Neuron (in vitro differentiated cells): ENCODE data around the gene CHN2.
A peak's percentile ranks its signal among the peaks of the same experiment; 100 is the strongest.

Source experiments
- H2AFZ ChIP-seq: one replicate; pipeline ENCODE4 v1.6.1; 2013; ENCODE audit warnings: low read depth, mild to moderate bottlenecking, inconsistent platforms, low read length, moderate library complexity
- H3K27me3 ChIP-seq: one replicate; pipeline ENCODE4 v1.6.1; 2013; ENCODE audit warnings: low read length; ENCODE audit not compliant: insufficient read depth
- H3K36me3 ChIP-seq: one replicate; pipeline ENCODE4 v1.6.1; 2013; ENCODE audit warnings: low read length; ENCODE audit not compliant: insufficient read depth
- H3K4me1 ChIP-seq: one replicate; pipeline ENCODE4 v1.6.1; 2013; ENCODE audit warnings: low read length; ENCODE audit not compliant: insufficient read depth
- H3K4me3 ChIP-seq: 2 replicates; pipeline ENCODE4 v1.5.1; 2013; ENCODE audit warnings: mild to moderate bottlenecking, low read length, moderate library complexity
- H3K9me3 ChIP-seq: one replicate; pipeline ENCODE4 v1.6.1; 2013; ENCODE audit warnings: low read length

The CHN2 gene

DNA sequence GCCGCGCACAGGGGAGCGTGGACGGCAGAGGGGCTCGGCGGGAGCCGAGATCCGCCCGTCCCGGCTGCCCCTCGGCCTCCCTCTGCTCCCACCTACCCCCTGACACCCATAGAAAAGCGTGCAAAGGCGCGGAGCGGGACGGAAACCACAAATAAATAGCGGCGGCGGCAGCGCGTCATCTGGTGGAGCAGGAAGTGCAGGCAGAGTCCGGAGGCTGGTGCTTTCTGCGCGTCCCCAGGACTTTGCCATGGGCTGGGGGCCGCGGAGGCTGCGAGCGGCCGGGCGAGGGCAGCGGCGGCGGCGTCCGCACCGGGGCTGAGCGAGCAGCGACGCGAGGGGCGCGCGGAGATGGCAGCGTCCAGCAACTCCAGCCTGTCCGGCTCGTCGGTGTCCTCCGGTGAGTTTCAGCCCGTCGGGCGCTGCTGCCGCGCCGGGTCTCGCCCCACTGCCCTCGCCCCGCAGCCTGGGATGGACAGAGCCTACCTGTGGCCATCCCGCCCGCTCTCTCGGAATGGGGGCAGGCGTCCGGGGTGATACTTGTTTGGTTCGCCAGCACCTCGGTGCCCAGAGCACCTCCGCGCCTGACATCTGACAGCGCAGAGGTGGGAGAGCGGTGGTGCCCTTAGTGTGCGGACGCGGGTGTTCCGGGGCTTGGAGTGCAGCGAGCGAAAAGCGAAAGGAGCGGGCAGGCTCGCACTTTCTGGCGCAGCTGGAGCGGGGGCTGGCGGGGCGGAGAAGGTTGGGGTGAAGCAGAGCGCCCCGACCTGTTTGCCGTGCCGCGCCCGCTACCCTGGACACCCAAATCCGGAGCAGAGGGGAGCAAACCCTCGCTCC, at the start of gene CHN2:
TSS of gene CHN2 (plus strand) at position 182 of the 834 bp plus-strand sequence.
- Histone ChIP-seq H3K27me3 (peaks cover 70% of the 10 kb centered on the region), H3K36me3 (no peaks in the 10 kb centered on the region), H3K9me3 (no peaks in the 10 kb centered on the region), H2AFZ (peak within 1 kb of the TSS; percentile 79), H3K4me1 (peaks cover 3% of the 10 kb centered on the region), H3K4me3 (peak within 1 kb of the TSS; percentile 47)

DNA sequence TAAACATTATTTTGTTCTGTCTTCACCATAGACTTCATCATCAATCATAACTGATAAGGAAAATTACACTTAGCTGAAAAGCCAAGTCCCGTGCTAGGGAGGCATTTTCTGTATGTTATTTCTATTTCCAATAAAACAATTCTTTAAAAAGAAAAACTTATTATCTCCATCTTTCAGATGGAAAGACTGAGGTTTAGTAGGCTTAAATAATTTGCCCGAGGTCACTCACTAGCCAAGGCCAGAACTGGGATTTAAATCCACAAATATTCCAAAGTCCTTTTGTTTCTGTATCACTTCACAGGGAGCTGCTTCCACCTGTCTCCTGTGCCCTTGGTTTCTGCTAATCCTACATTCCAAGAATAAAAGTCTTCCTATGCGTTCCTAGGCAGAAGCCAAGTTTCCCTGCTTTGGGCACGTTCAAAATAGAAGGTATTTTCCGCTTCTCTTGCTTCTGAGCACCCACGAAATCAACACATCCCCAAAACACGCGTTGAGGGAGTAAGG, 49.0 kb upstream of the CHN2 start:
- Histone ChIP-seq H3K36me3 (no peaks in the 10 kb centered on the region), H3K27me3 (peaks cover 20% of the 10 kb centered on the region), H3K9me3 (no peaks in the 10 kb centered on the region), H3K4me1 (peaks cover 9% of the 10 kb centered on the region), H2AFZ (peak overlapping the region; percentile 95), H3K4me3 (peak overlapping the region; percentile 47)

GRCh38 chr7:29146057-29146706, 48.4 kb upstream of the CHN2 start, which contains the start of gene CPVL:
CPVL (minus strand) TSS chr7:29146537; CDS start chr7:29121061, 25,476 bp downstream.
- Histone ChIP-seq H3K27me3 (peaks cover 20% of the 10 kb centered on the region), H3K4me3 (peak within 1 kb of the TSS; percentile 47), H3K36me3 (no peaks in the 10 kb centered on the region), H2AFZ (peak within 1 kb of the TSS; percentile 95), H3K9me3 (no peaks in the 10 kb centered on the region), H3K4me1 (peaks cover 14% of the 10 kb centered on the region)

DNA sequence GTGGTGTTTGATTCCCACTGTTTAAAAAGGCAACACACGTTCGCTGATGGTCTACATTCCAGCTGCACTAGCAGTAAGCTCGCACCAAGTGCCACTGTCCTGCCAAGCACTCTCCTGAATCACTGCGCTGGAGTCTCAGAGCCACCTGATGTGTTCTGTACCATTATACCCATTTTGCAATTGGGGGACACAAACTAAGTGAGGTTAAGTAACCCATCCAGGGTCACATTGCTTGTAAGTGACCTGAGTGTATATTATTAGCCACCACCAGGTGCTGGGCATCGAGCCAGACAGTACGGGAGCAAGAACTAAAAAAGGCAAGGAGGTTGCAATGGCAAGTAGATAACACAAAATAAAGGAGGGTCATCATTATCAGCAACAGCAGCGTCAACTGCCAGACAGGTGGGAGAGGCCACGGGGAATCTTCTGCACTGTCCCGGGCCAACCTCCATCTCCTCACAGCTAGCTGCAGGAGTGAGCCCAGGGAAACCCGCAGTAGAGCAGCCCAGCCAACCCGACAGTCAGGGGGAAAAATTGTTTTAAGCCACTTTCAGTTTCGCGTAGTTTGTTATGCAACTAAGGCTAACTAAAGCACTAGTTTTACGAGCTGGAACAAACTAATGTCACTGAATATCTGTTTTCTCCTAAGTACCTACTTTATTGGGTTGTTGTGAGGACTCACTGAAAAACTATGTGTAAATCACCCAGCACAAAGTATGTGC, 47.5 kb upstream of the CHN2 start:
- peaks cover 15% of the 10 kb centered on the region for H3K4me1 ChIP-seq
- H2AFZ ChIP-seq: no peak overlapping the region
- H3K4me3 ChIP-seq: no peak overlapping the region
- H3K36me3 ChIP-seq: no peaks in the 10 kb centered on the region
- peaks cover 20% of the 10 kb centered on the region for H3K27me3 ChIP-seq
- H3K9me3 ChIP-seq: no peaks in the 10 kb centered on the region

DNA sequence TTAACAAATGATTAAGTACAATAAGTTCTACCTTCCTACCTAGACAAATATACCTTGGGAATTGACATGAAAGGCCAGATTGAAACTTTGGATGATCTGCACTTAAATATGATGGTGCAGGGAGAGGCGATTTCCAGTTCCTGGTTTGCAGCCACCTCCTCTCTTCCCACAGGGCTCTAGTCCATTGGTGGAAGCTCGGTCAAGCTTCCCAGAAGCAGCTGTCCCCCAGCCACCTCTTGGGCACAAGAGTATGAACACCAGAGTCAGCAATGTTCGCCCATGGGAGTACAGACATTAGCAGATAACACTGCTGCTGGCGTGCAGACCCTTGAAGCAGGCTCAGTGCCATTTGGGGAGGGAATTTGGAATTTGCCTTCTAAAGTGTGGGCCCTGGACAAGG, 46.8 kb upstream of the CHN2 start:
- H3K36me3 ChIP-seq: no peaks in the 10 kb centered on the region
- H3K4me1 ChIP-seq: peaks cover 15% of the 10 kb centered on the region
- H2AFZ ChIP-seq: no peak overlapping the region
- H3K27me3 ChIP-seq: peaks cover 20% of the 10 kb centered on the region
- H3K9me3 ChIP-seq: no peaks in the 10 kb centered on the region
- H3K4me3 ChIP-seq: no peak overlapping the region

DNA sequence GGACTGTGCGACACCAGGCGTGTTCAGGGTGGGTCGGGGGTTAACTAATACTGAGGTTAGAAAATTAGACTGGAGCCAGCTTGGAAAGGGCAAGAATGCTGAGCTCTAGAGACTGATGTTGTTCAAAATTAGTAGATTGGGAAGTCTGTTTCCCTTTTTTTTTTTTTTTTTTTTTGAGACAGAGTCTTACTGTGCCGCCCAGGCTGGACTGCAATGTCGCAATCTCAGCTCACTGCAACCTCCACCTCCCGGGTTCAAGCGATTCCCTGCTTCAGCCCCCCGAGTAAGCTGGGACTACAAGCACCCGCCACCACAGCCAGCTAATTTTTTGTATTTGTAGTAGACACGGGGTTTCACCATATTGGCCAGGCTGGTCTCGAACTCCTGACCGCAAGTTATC, 45.5 kb upstream of the CHN2 start:
- Histone ChIP-seq H3K36me3 (no peaks in the 10 kb centered on the region), H3K27me3 (peaks cover 20% of the 10 kb centered on the region), H3K9me3 (no peaks in the 10 kb centered on the region), H3K4me3 (no peak overlapping the region), H2AFZ (no peak overlapping the region), H3K4me1 (peaks cover 15% of the 10 kb centered on the region)

- Histone ChIP-seq H3K4me3 (no peak overlapping the region), H3K27me3 (peaks cover 13% of the 10 kb centered on the region), H3K36me3 (no peaks in the 10 kb centered on the region), H3K4me1 (peaks cover 14% of the 10 kb centered on the region), H3K9me3 (no peaks in the 10 kb centered on the region), H2AFZ (no peak overlapping the region)
These were observed 43.7 kb upstream of the CHN2 start for GRCh38 chr7:29150856-29151255.

- Histone ChIP-seq H3K4me1 (peaks cover 12% of the 10 kb centered on the region), H2AFZ (no peak overlapping the region), H3K9me3 (no peaks in the 10 kb centered on the region), H3K27me3 (no peaks in the 10 kb centered on the region), H3K36me3 (no peaks in the 10 kb centered on the region), H3K4me3 (no peak overlapping the region)
These were observed 40.5 kb upstream of the CHN2 start for GRCh38 chr7:29154076-29154475.

GRCh38 chr7:29156907-29157452, 37.6 kb upstream of the CHN2 start:
- no peak overlapping the region for H3K4me3 ChIP-seq
- H3K36me3 ChIP-seq: no peaks in the 10 kb centered on the region
- H3K9me3 ChIP-seq: no peaks in the 10 kb centered on the region
- peaks cover 2% of the 10 kb centered on the region for H3K4me1 ChIP-seq
- H2AFZ ChIP-seq: no peak overlapping the region
- no peaks in the 10 kb centered on the region for H3K27me3 ChIP-seq

- no peak overlapping the region for H2AFZ ChIP-seq
- no peaks in the 10 kb centered on the region for H3K9me3 ChIP-seq
- no peak overlapping the region for H3K4me3 ChIP-seq
- H3K27me3 ChIP-seq: no peaks in the 10 kb centered on the region
- H3K4me1 ChIP-seq: peaks cover 2% of the 10 kb centered on the region
- no peaks in the 10 kb centered on the region for H3K36me3 ChIP-seq
These were observed 35.7 kb upstream of the CHN2 start for GRCh38 chr7:29158795-29159423.

DNA sequence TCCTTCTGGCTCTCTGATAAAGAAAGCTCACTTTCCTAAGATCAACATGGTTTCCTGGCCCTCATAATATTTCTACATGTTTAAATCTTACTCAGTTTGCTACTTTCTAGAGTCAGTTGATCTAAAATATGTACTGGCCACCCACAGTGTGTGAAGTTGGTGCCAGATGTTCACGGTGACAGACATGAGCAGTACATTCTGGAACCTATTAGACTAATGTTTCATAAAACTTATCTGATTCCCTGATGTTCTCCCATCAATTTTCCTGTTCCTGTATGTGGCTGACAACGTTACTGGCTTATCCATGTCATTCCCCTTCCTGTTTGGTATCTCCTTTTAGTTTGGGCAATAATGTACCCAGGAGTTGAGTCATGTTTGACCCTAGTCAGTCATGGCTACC, 34.5 kb upstream of the CHN2 start:
- H3K36me3 ChIP-seq: no peaks in the 10 kb centered on the region
- no peaks in the 10 kb centered on the region for H3K9me3 ChIP-seq
- H3K27me3 ChIP-seq: no peaks in the 10 kb centered on the region
- H2AFZ ChIP-seq: no peak overlapping the region
- H3K4me1 ChIP-seq: peaks cover 2% of the 10 kb centered on the region
- no peak overlapping the region for H3K4me3 ChIP-seq

- H3K9me3 ChIP-seq: no peaks in the 10 kb centered on the region
- no peak overlapping the region for H3K4me3 ChIP-seq
- H3K4me1 ChIP-seq: peaks cover 2% of the 10 kb centered on the region
- no peak overlapping the region for H2AFZ ChIP-seq
- H3K36me3 ChIP-seq: no peaks in the 10 kb centered on the region
- no peaks in the 10 kb centered on the region for H3K27me3 ChIP-seq
These were observed 33.3 kb upstream of the CHN2 start for GRCh38 chr7:29161231-29161630.
